HL-60 (cell line): Measurements from ENCODE around the gene PSMD2.

Experiments
- DNase-seq, 2 experiments: peaks; one replicate each; pipeline ENCODE4 v3.0.0-alpha.2; 2010 to 2020; ENCODE audit warnings: low read depth in 1 of 2, low spot score in 1 of 2
- H3K27ac ChIP-seq: fragments of 250-450 bp; sonication (Bioruptor Pico); replicated peaks from 2 replicates; pipeline ENCODE4 v1.5.1; 2020; ENCODE audit warnings: mild to moderate bottlenecking, moderate library complexity
- H3K27me3 ChIP-seq: fragments of 250-450 bp; sonication (Bioruptor Pico); 2 replicates; pipeline ENCODE4 v1.5.1; 2021; ENCODE audit warnings: mild to moderate bottlenecking, moderate library complexity; ENCODE audit not compliant: insufficient read depth, poor library complexity, severe bottlenecking
- H3K4me3 ChIP-seq: replicated peaks from 2 replicates; pipeline ENCODE4 v1.5.1; 2011; ENCODE audit warnings: mild to moderate bottlenecking, control low read depth, low read length; ENCODE audit not compliant: insufficient read depth
- GABPA ChIP-seq: IDR thresholded peaks from 2 replicates; pipeline ENCODE4 v1.6.1; 2012; ENCODE audit warnings: low read depth
- POLR2AphosphoS5 ChIP-seq: IDR thresholded peaks from 2 replicates; pipeline ENCODE4 v1.6.1; 2012; ENCODE audit warnings: low read depth
- REST ChIP-seq: IDR thresholded peaks from 2 replicates; pipeline ENCODE4 v1.6.1; 2012; ENCODE audit warnings: low read depth; ENCODE audit not compliant: insufficient replicate concordance
- SPI1 ChIP-seq: IDR thresholded peaks from 2 replicates; pipeline ENCODE4 v1.6.1; 2012; ENCODE audit warnings: low read depth, mild to moderate bottlenecking, borderline replicate concordance
- TF ChIP-seq, protein P1 (sequence below): IDR thresholded peaks from one replicate; pipeline ENCODE4 v1.5.1; 2011; ENCODE audit warnings: low read length, control low read depth, inconsistent platforms; ENCODE audit not compliant: insufficient read depth

The PSMD2 gene

GRCh38 chr3:184259396-184259877 lies 39.6 kb upstream of the PSMD2 start:
- Histone ChIP-seq H3K27me3 (peaks cover 23% of the 10 kb centered on the region), H3K4me3 (no peak overlapping the region), H3K27ac (no peak overlapping the region)
- no peak for DNase-seq
- TF ChIP-seq, protein P1, sequence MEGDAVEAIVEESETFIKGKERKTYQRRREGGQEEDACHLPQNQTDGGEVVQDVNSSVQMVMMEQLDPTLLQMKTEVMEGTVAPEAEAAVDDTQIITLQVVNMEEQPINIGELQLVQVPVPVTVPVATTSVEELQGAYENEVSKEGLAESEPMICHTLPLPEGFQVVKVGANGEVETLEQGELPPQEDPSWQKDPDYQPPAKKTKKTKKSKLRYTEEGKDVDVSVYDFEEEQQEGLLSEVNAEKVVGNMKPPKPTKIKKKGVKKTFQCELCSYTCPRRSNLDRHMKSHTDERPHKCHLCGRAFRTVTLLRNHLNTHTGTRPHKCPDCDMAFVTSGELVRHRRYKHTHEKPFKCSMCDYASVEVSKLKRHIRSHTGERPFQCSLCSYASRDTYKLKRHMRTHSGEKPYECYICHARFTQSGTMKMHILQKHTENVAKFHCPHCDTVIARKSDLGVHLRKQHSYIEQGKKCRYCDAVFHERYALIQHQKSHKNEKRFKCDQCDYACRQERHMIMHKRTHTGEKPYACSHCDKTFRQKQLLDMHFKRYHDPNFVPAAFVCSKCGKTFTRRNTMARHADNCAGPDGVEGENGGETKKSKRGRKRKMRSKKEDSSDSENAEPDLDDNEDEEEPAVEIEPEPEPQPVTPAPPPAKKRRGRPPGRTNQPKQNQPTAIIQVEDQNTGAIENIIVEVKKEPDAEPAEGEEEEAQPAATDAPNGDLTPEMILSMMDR = no peak
- TF ChIP-seq POLR2AphosphoS5 = no peak
- no peak for TF ChIP-seq SPI1

GRCh38 chr3:184259878-184260723 lies 38.9 kb upstream of the PSMD2 start:
- no peak for DNase-seq
- no peak overlapping the region for H3K4me3 ChIP-seq
- H3K27ac ChIP-seq = no peak overlapping the region
- peaks cover 23% of the 10 kb centered on the region for H3K27me3 ChIP-seq
- TF ChIP-seq SPI1 (no peak), REST (peak; percentile 89)

GRCh38 chr3:184260724-184261269 lies 38.2 kb upstream of the PSMD2 start:
- peaks cover 23% of the 10 kb centered on the region for H3K27me3 ChIP-seq
- TF ChIP-seq SPI1 (no peak), GABPA (no peak), POLR2AphosphoS5 (no peak), REST (no peak)
- TF ChIP-seq, protein P1 = no peak
- H3K4me3 ChIP-seq = peak overlapping the region; percentile 50
- H3K27ac ChIP-seq = no peak overlapping the region
- no peak for DNase-seq

DNA sequence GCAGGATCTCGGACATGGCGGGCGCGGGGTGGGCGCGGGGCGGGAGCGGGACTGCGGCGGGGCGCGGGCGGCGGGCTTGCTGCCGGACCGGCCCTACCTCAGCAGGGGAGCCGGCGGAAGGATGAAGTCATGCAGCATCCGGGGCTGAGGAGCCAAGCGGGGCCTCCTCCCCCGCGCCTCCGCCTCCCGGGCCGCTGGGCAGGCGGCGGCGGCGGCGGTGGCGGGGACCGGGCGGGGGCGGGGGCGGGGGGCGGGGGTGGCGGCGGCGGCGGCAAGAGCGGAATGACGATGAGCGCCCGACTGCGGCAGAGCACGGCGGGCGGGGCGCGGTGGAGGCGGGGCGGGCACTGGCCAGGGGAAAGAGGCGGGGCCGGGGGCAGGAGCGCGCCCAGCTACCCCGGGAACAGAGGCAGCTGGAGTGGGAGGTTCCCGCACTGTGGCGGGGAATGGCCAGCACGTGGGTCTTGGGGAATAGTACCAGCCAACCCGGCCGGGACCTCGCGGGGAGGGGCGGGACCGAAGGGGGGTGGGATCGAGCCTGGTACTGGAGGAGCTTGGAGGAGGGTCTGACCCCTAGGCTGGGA lies 37.7 kb upstream of the PSMD2 start, which contains the start of gene CAMK2N2:
CAMK2N2 (minus strand) TSS at position 284 of the 584 bp plus-strand sequence; CDS start at position 16, 268 bp downstream.
- peak in 1 of 2 experiments; percentile 21 for DNase-seq
- TF ChIP-seq, protein P1 = no peak
- no peak for TF ChIP-seq POLR2AphosphoS5
- peak within 1 kb of the TSS; percentile 50 for H3K4me3 ChIP-seq
- H3K27ac ChIP-seq = no peak within 1 kb of the TSS
- H3K27me3 ChIP-seq = peaks cover 23% of the 10 kb centered on the region
